ENCODE measurements around the gene LCOR. TPM values are rescaled to one million over a fixed set of nuclear protein-coding genes. Genes with fewer than 3 reads are reported as not detected.

The LCOR gene
- total RNA-seq, 3 donors from 2014 or later (not counting 1 experiment from before 2014, with no cell fraction given): 68.5 to 92.4 (median 87.7) TPM

DNA sequence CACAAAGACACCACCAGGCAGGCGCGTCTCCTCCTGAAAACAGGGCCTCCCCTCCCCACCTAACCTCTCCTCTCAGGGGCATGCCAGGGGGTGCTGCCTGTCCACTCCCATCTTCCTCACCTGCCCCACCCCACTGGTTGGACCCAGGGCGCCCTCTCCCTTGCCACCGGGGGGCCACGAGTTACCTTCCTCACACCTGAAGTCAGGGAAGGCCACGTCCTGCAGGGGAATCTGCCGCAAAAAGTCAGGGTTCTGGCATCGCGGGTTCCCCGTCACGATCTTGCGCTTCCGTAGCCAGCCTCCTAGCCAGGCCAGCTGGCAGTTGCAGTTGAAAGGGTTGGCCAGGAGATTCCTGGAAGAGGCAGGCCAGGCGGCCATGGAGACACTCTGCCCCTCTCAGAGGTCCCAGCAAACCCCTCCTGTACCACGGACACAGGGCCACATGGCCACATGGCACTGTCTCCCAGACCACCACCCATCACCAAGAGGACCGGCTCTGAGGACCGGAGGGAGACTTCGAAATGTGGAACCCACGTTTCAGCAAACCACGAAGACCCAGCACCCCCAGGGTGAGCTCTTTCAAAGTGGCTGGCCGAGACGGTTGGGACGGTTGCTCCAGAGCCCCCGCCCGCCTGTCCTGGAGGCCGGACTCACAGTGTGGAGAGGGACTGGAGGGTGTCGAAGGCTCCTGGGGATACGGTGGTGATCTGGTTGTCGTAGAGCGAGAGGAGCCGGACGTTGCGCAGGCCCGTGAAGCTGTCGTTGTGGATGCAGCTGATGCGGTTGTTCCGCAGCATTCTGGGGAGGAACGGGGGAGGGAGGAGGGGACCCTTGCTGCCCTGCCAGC lies 210.8 kb downstream of the LCOR start:
- TF ChIP-seq, protein P1, sequence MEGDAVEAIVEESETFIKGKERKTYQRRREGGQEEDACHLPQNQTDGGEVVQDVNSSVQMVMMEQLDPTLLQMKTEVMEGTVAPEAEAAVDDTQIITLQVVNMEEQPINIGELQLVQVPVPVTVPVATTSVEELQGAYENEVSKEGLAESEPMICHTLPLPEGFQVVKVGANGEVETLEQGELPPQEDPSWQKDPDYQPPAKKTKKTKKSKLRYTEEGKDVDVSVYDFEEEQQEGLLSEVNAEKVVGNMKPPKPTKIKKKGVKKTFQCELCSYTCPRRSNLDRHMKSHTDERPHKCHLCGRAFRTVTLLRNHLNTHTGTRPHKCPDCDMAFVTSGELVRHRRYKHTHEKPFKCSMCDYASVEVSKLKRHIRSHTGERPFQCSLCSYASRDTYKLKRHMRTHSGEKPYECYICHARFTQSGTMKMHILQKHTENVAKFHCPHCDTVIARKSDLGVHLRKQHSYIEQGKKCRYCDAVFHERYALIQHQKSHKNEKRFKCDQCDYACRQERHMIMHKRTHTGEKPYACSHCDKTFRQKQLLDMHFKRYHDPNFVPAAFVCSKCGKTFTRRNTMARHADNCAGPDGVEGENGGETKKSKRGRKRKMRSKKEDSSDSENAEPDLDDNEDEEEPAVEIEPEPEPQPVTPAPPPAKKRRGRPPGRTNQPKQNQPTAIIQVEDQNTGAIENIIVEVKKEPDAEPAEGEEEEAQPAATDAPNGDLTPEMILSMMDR (IDR thresholded peaks at IDR 0.05): no peak
- H3K27ac ChIP-seq (ENCODE audit: low read length): no peak overlapping the region
- no peaks in the 10 kb centered on the region for H3K9me3 ChIP-seq (ENCODE audit: control insufficient read depth, insufficient read depth, low read length)
- no peak overlapping the region for H3K4me3 Mint-ChIP-seq
- intact Hi-C loops (cut with micrococcal nuclease): no loop called here
- H3K36me3 ChIP-seq (ENCODE audit: control insufficient read depth, insufficient read depth, low read length): no peaks in the 10 kb centered on the region
- H3K27me3 Mint-ChIP-seq (ENCODE audit: low read depth in 2 of 2): peaks cover 0 to 3% of the 10 kb centered on the region in 2 donors
- H3K27ac Mint-ChIP-seq: no peak overlapping the region
- no peak for ATAC-seq
- no peak overlapping the region for H3K4me3 ChIP-seq (ENCODE audit: low read length)
- no peaks in the 10 kb centered on the region for H3K36me3 Mint-ChIP-seq
- no peaks in the 10 kb centered on the region for H3K27me3 ChIP-seq (ENCODE audit: control insufficient read depth, insufficient read depth, low read length)
- no peak for DNase-seq
- peaks cover 0 to 6% of the 10 kb centered on the region in 2 donors for H3K4me1 Mint-ChIP-seq
- WGBS (ENCODE audit: insufficient coverage): 91% methylated on average over 38 of the region's 38 CpGs
- no peaks in the 10 kb centered on the region for H3K9me3 Mint-ChIP-seq
- peaks cover 2% of the 10 kb centered on the region for H3K4me1 ChIP-seq (ENCODE audit: control insufficient read depth, insufficient read depth, low read length)

DNA sequence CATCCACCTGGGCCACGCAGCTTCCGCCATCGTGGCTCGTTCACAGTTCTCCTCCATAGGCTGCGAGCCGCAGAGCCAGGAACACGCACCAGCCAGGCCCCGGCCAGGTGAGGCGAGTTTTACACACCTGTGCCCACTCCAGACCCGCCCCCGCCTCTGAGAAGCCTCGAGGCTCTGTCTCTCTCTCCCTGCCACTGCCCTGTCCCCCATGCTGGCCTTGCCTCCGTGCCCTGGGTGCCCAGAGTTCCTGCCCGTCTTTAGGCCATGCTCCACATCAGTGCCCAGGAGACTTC lies 211.4 kb downstream of the LCOR start:
- intact Hi-C loops (cut with micrococcal nuclease): no loop called here
- 88% methylated on average over 14 of the region's 14 CpGs for WGBS (ENCODE audit: insufficient coverage)
- H3K4me1 ChIP-seq (ENCODE audit: control insufficient read depth, insufficient read depth, low read length): no peaks in the 10 kb centered on the region
- H3K4me3 ChIP-seq (ENCODE audit: low read length): no peak overlapping the region
- Mint-ChIP-seq H3K4me1 (peaks cover 0 to under 1% of the 10 kb centered on the region in 2 donors), H3K36me3 (no peaks in the 10 kb centered on the region), H3K4me3 (no peak overlapping the region), H3K27me3 (ENCODE audit: low read depth in 2 of 2) (no peaks in the 10 kb centered on the region), H3K27ac (no peak overlapping the region), H3K9me3 (no peaks in the 10 kb centered on the region)
- TF ChIP-seq, protein P1 (IDR thresholded peaks at IDR 0.05): no peak
- H3K27me3 ChIP-seq (ENCODE audit: control insufficient read depth, insufficient read depth, low read length): no peaks in the 10 kb centered on the region
- no peaks in the 10 kb centered on the region for H3K36me3 ChIP-seq (ENCODE audit: control insufficient read depth, insufficient read depth, low read length)
- H3K9me3 ChIP-seq (ENCODE audit: control insufficient read depth, insufficient read depth, low read length): no peaks in the 10 kb centered on the region
- H3K27ac ChIP-seq (ENCODE audit: low read length): no peak overlapping the region
- DNase-seq: no peak
- no peak for ATAC-seq

Other genes starting within 250 kb of the LCOR start
- 100 to 1,000 TPM; 113 to 119 (median 117) TPM for gene TM9SF3, start 245.3 kb upstream of the LCOR start, total RNA-seq
- gene PIK3AP1, start 111.8 kb upstream of the LCOR start, total RNA-seq: 100 to 1,000 TPM in 1 of 3 donors, 10 to 100 TPM in 2; 95.3 to 137 (median 97.1) TPM

Data from natural killer cell (primary cell).